H9 (cell line): ENCODE data around the gene SCN2B. TPM values are rescaled to one million over a fixed set of nuclear protein-coding genes. Genes with fewer than 3 reads are reported as not detected.

Experiments used
- DNase-seq: peaks from one replicate; pipeline ENCODE4 v3.0.0-alpha.2; 2017
- H2AFZ ChIP-seq: one replicate; pipeline ENCODE4 v1.6.1; 2013; ENCODE audit warnings: mild to moderate bottlenecking, low read length, control low read depth, moderate library complexity
- H2AK5ac ChIP-seq: 2 replicates; pipeline ENCODE4 v1.6.1; 2013; ENCODE audit warnings: low read length, control low read depth, mixed read lengths; ENCODE audit not compliant: insufficient read length
- H2BK120ac ChIP-seq: one replicate; pipeline ENCODE4 v1.6.1; 2013; ENCODE audit warnings: low read depth, mild to moderate bottlenecking, low read length, control low read depth, inconsistent platforms; ENCODE audit not compliant: poor library complexity, severe bottlenecking
- H2BK12ac ChIP-seq: 2 replicates; pipeline ENCODE4 v1.6.1; 2013; ENCODE audit warnings: low read length, control low read depth, mixed read lengths, low read depth; ENCODE audit not compliant: insufficient read length
- H2BK15ac ChIP-seq: 2 replicates; pipeline ENCODE4 v1.6.1; 2013; ENCODE audit warnings: low read depth, low read length, control low read depth
- H2BK20ac ChIP-seq: one replicate; pipeline ENCODE4 v1.6.1; 2013; ENCODE audit warnings: low read depth, mild to moderate bottlenecking, low read length, control low read depth, inconsistent platforms; ENCODE audit not compliant: poor library complexity, severe bottlenecking
- H2BK5ac ChIP-seq: 2 replicates; pipeline ENCODE4 v1.6.1; 2013; ENCODE audit warnings: low read length, control low read depth, mixed read lengths; ENCODE audit not compliant: insufficient read length
- H3K14ac ChIP-seq: 2 replicates; pipeline ENCODE4 v1.6.1; 2013; ENCODE audit warnings: low read length, control low read depth; ENCODE audit not compliant: insufficient read depth
- H3K18ac ChIP-seq: 2 replicates; pipeline ENCODE4 v1.6.1; 2013; ENCODE audit warnings: low read depth, mild to moderate bottlenecking, mixed read lengths, low read length, control low read depth; ENCODE audit not compliant: insufficient read length
- H3K23ac ChIP-seq: 2 replicates; pipeline ENCODE4 v1.6.1; 2013; ENCODE audit warnings: low read length, control low read depth, mixed read lengths, low read depth; ENCODE audit not compliant: insufficient read length
- H3K23me2 ChIP-seq: 2 replicates; pipeline ENCODE4 v1.6.1; 2013; ENCODE audit warnings: low read depth, mild to moderate bottlenecking, mixed read lengths, low read length, control low read depth; ENCODE audit not compliant: insufficient read length, poor library complexity, severe bottlenecking
- H3K27ac ChIP-seq: 2 replicates; pipeline ENCODE4 v1.5.1; 2013; ENCODE audit warnings: low read length, control low read depth, mixed read lengths, low read depth; ENCODE audit not compliant: insufficient read length
- H3K27me3 ChIP-seq: 2 replicates; pipeline ENCODE4 v1.6.1; 2013; ENCODE audit warnings: low read length, control low read depth, inconsistent platforms; ENCODE audit not compliant: insufficient read depth
- H3K4ac ChIP-seq: 2 replicates; pipeline ENCODE4 v1.6.1; 2013; ENCODE audit warnings: low read depth, mild to moderate bottlenecking, control low read depth, inconsistent platforms, low read length, moderate library complexity
- H3K4me1 ChIP-seq: 2 replicates; pipeline ENCODE4 v1.6.1; 2013; ENCODE audit warnings: low read length, control low read depth, inconsistent platforms; ENCODE audit not compliant: insufficient read depth
- H3K4me2 ChIP-seq: 2 replicates; pipeline ENCODE4 v1.6.1; 2013; ENCODE audit warnings: low read length, control low read depth, mixed read lengths; ENCODE audit not compliant: insufficient read length, insufficient read depth
- H3K56ac ChIP-seq: 2 replicates; pipeline ENCODE4 v1.6.1; 2013; ENCODE audit warnings: low read depth, mild to moderate bottlenecking, mixed read lengths, low read length, control low read depth; ENCODE audit not compliant: insufficient read length
- H3K79me1 ChIP-seq: 2 replicates; pipeline ENCODE4 v1.6.1; 2013; ENCODE audit warnings: low read depth, mild to moderate bottlenecking, moderate library complexity, low read length, control low read depth, inconsistent platforms; ENCODE audit not compliant: insufficient read depth, poor library complexity, severe bottlenecking
- H3K79me2 ChIP-seq: 2 replicates; pipeline ENCODE4 v1.6.1; 2013; ENCODE audit warnings: low read length, control low read depth, inconsistent platforms; ENCODE audit not compliant: insufficient read depth
- H3K9ac ChIP-seq: 2 replicates; pipeline ENCODE4 v1.6.1; 2013; ENCODE audit warnings: low read length, control low read depth, mixed read lengths; ENCODE audit not compliant: insufficient read length; ENCODE audit errors: extremely low read depth
- H3K9me3 ChIP-seq: one replicate; pipeline ENCODE4 v1.6.1; 2013; ENCODE audit warnings: low read depth, low read length, inconsistent platforms; ENCODE audit not compliant: control insufficient read depth
- H3T11ph ChIP-seq: one replicate; pipeline ENCODE4 v1.6.1; 2013; ENCODE audit warnings: mild to moderate bottlenecking, low read length, control low read depth, inconsistent platforms
- H4K20me1 ChIP-seq: one replicate; pipeline ENCODE4 v1.6.1; 2013; ENCODE audit not compliant: control insufficient read depth, insufficient read length, insufficient read depth
- H4K5ac ChIP-seq: 2 replicates; pipeline ENCODE4 v1.6.1; 2013; ENCODE audit warnings: low read depth, mild to moderate bottlenecking, mixed read lengths, low read length, control low read depth; ENCODE audit not compliant: insufficient read length
- H4K8ac ChIP-seq: replicated peaks from 2 replicates; pipeline ENCODE4 v1.6.1; 2013; ENCODE audit warnings: low read length, control low read depth, mixed read lengths, low read depth; ENCODE audit not compliant: insufficient read length
- H4K91ac ChIP-seq: 2 replicates; pipeline ENCODE4 v1.6.1; 2013; ENCODE audit warnings: low read depth, mild to moderate bottlenecking, moderate library complexity, mixed read lengths, low read length, control low read depth; ENCODE audit not compliant: insufficient read length
- H3K27ac Mint-ChIP-seq, 3 experiments: 2 replicates in 2 of 3; 3 replicates in 1 of 3; pipeline ENCODE4 v1.8.0; 2020 to 2021; ENCODE audit warnings: mixed read lengths in 3 of 3, mild to moderate bottlenecking in 1 of 3, moderate library complexity in 1 of 3
- H3K27me3 Mint-ChIP-seq: 2 replicates; pipeline ENCODE4 v1.8.0; 2021; ENCODE audit warnings: low read depth, mild to moderate bottlenecking, moderate library complexity, mixed read lengths
- H3K36me3 Mint-ChIP-seq, 3 experiments: 2 replicates in 2 of 3; 3 replicates in 1 of 3; pipeline ENCODE4 v1.8.0; 2020 to 2021; ENCODE audit warnings: low read depth in 3 of 3, mixed read lengths in 3 of 3; ENCODE audit not compliant: insufficient read depth in 1 of 3
- H3K4me1 Mint-ChIP-seq, 2 experiments: 2 replicates each; pipeline ENCODE4 v1.8.0; 2020; ENCODE audit warnings: mixed read lengths in 2 of 2
- H3K4me3 Mint-ChIP-seq, 2 experiments: 2 replicates in 1 of 2; 3 replicates in 1 of 2; pipeline ENCODE4 v1.8.0; 2020 to 2021; ENCODE audit warnings: mild to moderate bottlenecking in 2 of 2, mixed read lengths in 2 of 2, moderate library complexity in 1 of 2
- H3K9me3 Mint-ChIP-seq, 2 experiments: 2 replicates in 1 of 2; 3 replicates in 1 of 2; pipeline ENCODE4 v1.8.0; 2020; ENCODE audit warnings: mild to moderate bottlenecking in 2 of 2, mixed read lengths in 2 of 2, moderate library complexity in 1 of 2
- WGBS: extraction: QIAGEN DNeasy Blood & Tissue Kit; methylation state at CpG from one replicate; pipeline ENCODE4 v1.1.7; 2013; ENCODE audit warnings: missing lambda C conversion rate, low lambda C conversion rate, mixed read lengths; ENCODE audit not compliant: insufficient read length; ENCODE audit errors: extremely low coverage; 5-methylcytosine and 5-hydroxymethylcytosine counted together
- total RNA-seq: library from RNA; stranded (reverse); gene quantifications from 2 replicates; pipeline ENCODE4 v1.2.1, GENCODE V29; 2021
- TF ChIP-seq, protein P1 (sequence below): fragments of 200-600 bp; sonication (generic); conservative IDR thresholded peaks from 3 replicates; pipeline ENCODE4 v1.8.0; 2021; ENCODE audit warnings: antibody characterized with exemption, mild to moderate bottlenecking

Gene SCN2B
- total RNA-seq, 1 experiment from 2014 or later, result not detected

DNA sequence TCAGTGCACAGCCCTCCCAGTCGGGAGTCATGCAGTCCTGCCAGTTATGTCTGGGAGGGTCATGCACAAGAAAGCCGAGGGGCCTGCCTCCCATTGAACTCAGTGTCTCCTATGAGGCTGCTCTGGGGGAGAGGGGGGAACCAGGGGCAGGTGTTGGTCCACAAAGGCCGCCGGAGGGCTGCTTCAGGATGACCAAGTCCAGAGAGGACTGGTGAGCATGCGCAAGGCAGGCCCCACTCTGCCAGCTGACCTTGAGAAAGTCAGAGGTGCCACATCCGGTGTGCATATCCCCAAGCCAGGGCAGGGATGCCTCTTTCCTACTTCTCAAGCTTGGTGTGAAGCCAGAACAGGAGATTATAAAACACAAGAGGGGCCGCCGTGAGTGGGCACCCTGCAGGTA is 28.2 kb downstream of the SCN2B start:
- H4K5ac ChIP-seq, result no peak overlapping the region

More for the DNA sequence above, 28.2 kb downstream of the SCN2B start:
- H2AK5ac ChIP-seq, result no peak overlapping the region
- no peak overlapping the region for H4K8ac ChIP-seq
- H3K9me3 Mint-ChIP-seq, result no peaks in the 10 kb centered on the region; a peak in 1 of 5 replicates
- no peak overlapping the region for H3K18ac ChIP-seq
- H3K23ac ChIP-seq, result no peak overlapping the region
- H2BK15ac ChIP-seq, result no peak overlapping the region
- no CpG with 5 or more reads among the region's 8 CpGs for WGBS
- H3T11ph ChIP-seq, result no peak overlapping the region
- no peaks in the 10 kb centered on the region; a peak in 1 of 7 replicates for H3K36me3 Mint-ChIP-seq
- no peak overlapping the region for H3K4me2 ChIP-seq
- DNase-seq, result no peak
- H3K23me2 ChIP-seq, result peaks cover 20% of the 10 kb centered on the region
- H3K9ac ChIP-seq, result no peak overlapping the region
- no peak overlapping the region for H2BK120ac ChIP-seq
- no peak overlapping the region for H4K91ac ChIP-seq
- no peak overlapping the region for H3K4ac ChIP-seq
- H4K20me1 ChIP-seq, result no peaks in the 10 kb centered on the region
- peaks cover 29% of the 10 kb centered on the region; the same call in 1 of the 2 replicates for H3K27me3 ChIP-seq
- H3K14ac ChIP-seq, result no peak overlapping the region
- H3K27ac Mint-ChIP-seq, result no peak overlapping the region
- peaks cover 87% of the 10 kb centered on the region for H3K27me3 Mint-ChIP-seq
- no peak overlapping the region for H2BK5ac ChIP-seq
- H3K4me1 ChIP-seq, result no peaks in the 10 kb centered on the region
- no peaks in the 10 kb centered on the region for H3K9me3 ChIP-seq
- H3K27ac ChIP-seq, result no peak overlapping the region
- no peaks in the 10 kb centered on the region for H3K79me1 ChIP-seq
- no peaks in the 10 kb centered on the region for H3K79me2 ChIP-seq
- no peak overlapping the region for H3K4me3 Mint-ChIP-seq
- H2BK12ac ChIP-seq, result no peak overlapping the region
- TF ChIP-seq, protein P1, sequence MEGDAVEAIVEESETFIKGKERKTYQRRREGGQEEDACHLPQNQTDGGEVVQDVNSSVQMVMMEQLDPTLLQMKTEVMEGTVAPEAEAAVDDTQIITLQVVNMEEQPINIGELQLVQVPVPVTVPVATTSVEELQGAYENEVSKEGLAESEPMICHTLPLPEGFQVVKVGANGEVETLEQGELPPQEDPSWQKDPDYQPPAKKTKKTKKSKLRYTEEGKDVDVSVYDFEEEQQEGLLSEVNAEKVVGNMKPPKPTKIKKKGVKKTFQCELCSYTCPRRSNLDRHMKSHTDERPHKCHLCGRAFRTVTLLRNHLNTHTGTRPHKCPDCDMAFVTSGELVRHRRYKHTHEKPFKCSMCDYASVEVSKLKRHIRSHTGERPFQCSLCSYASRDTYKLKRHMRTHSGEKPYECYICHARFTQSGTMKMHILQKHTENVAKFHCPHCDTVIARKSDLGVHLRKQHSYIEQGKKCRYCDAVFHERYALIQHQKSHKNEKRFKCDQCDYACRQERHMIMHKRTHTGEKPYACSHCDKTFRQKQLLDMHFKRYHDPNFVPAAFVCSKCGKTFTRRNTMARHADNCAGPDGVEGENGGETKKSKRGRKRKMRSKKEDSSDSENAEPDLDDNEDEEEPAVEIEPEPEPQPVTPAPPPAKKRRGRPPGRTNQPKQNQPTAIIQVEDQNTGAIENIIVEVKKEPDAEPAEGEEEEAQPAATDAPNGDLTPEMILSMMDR, result no peak
- H3K56ac ChIP-seq, result no peak overlapping the region
- H3K4me1 Mint-ChIP-seq, result peaks cover 23 to 42% of the 10 kb centered on the region in 2 experiments
- no peak overlapping the region for H2BK20ac ChIP-seq
- no peak overlapping the region for H2AFZ ChIP-seq
